ENCODE data around the gene SLC44A2.
"Not testable (repeated sequence)": the region's sequence is repeated elsewhere in the genome, so short reads cannot be mapped to it uniquely, and the experiment has no call there.

The SLC44A2 gene

GRCh38 chr19:10653732-10654609, 28.6 kb downstream of the SLC44A2 start, which contains the start of gene ILF3:
ILF3 (plus strand) TSS chr19:10654346; CDS start chr19:10670606, 16,260 bp downstream.
- DNase-seq, result peak; percentile 100

GRCh38 chr19:10654610-10655456, 29.5 kb downstream of the SLC44A2 start:
- peak; percentile 47 for DNase-seq

- peak; percentile 39 for DNase-seq
These were observed 30.3 kb downstream of the SLC44A2 start for GRCh38 chr19:10655457-10656312.

GRCh38 chr19:10660346-10660745, 35.0 kb downstream of the SLC44A2 start:
- DNase-seq, result no peak

- peak; percentile 27 for DNase-seq
These were observed 36.6 kb downstream of the SLC44A2 start for GRCh38 chr19:10661946-10662345.

GRCh38 chr19:10662384-10663251, 37.3 kb downstream of the SLC44A2 start:
- DNase-seq, result peak; percentile 63

- DNase-seq, result not testable (repeated sequence)
These were observed 37.9 kb downstream of the SLC44A2 start for GRCh38 chr19:10663252-10663563.

GRCh38 chr19:10667867-10668266, 42.5 kb downstream of the SLC44A2 start:
- no peak for DNase-seq

- no peak for DNase-seq
These were observed 43.9 kb downstream of the SLC44A2 start for GRCh38 chr19:10669246-10669645.

GRCh38 chr19:10670182-10670581, 44.8 kb downstream of the SLC44A2 start:
- no peak for DNase-seq

- DNase-seq, result no peak
These were observed 45.8 kb downstream of the SLC44A2 start for GRCh38 chr19:10670876-10671804.

GRCh38 chr19:10671922-10672321, 46.6 kb downstream of the SLC44A2 start:
- not testable (repeated sequence) for DNase-seq

GRCh38 chr19:10675214-10675613, 49.9 kb downstream of the SLC44A2 start:
- DNase-seq, result not testable (repeated sequence)

- no peak for DNase-seq
These were observed 52.4 kb downstream of the SLC44A2 start for GRCh38 chr19:10677751-10678150.

GRCh38 chr19:10678813-10679212, 53.5 kb downstream of the SLC44A2 start:
- no peak for DNase-seq

- DNase-seq, result no peak
These were observed 54.4 kb downstream of the SLC44A2 start for GRCh38 chr19:10679743-10680142.

- no peak for DNase-seq
These were observed 55.3 kb downstream of the SLC44A2 start for GRCh38 chr19:10680545-10681135.

- no peak for DNase-seq
These were observed 56.3 kb downstream of the SLC44A2 start for GRCh38 chr19:10681658-10682057.

- no peak for DNase-seq
These were observed 57.2 kb downstream of the SLC44A2 start for GRCh38 chr19:10682397-10683063.

GRCh38 chr19:10683064-10683426, 57.7 kb downstream of the SLC44A2 start:
- DNase-seq, result no peak
